GM18909 (cell line): ENCODE measurements around the gene DCP1A.
A peak's percentile ranks its signal among the peaks of the same experiment; 100 is the strongest.
"Not testable (repeated sequence)": the region's sequence is repeated elsewhere in the genome, so short reads cannot be mapped to it uniquely, and the experiment has no call there.

Experiments
- ATAC-seq: cut with Tn5 transposase; IDR thresholded peaks from one replicate; pipeline ENCODE4 v1.9.1; 2021; ENCODE audit warnings: mild to moderate bottlenecking; ENCODE audit not compliant: unreplicated experiment, poor library complexity

Gene DCP1A

DNA sequence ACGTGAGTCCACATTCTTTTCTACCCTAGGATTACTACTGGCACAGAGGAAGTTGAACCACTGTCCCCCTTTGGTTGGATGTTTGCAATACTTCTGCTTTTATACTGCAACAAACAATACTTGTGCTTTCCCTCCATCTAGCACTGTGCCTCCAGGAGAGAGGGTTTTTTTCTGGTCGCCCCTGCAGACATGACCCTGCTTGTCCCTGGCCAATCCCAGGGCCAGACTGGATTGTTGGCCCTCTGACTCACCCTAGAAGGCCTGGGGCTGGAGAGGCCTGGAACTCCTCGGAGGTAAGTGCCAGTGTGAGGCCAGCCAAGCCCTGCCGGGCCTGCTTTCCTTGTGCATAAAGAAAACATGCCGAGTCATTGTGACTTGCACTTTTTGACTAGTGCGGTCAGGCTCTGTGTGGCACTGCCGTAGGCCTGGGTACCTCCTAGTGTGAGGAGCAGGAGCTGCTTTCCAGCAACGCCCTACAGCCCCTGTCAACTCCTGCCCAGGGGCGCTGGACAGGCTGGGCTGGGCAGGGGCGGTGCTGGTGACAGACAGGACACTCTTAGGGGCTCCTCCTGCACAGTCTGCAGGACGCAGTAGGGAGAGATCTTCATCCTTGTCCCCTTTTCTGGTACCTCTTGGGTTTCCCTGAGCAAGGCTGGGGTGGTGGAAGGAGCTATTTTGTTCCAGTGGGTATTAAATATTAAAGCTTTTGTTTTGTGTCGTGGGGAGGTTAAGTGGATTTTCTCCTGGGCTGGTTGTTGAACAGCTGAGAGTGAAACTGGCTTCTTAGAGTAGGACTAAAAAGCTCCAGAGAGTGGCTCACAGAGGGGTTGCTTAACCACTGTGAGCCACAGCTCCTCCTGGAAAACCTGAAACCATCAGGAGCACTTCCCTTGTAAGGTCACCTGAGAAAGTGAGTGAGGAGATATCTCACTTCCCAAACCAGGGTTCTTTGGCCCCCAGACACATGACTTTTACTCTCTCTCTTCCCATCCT is 77.2 kb downstream of the DCP1A start:
- ATAC-seq, result peak; percentile 60

DNA sequence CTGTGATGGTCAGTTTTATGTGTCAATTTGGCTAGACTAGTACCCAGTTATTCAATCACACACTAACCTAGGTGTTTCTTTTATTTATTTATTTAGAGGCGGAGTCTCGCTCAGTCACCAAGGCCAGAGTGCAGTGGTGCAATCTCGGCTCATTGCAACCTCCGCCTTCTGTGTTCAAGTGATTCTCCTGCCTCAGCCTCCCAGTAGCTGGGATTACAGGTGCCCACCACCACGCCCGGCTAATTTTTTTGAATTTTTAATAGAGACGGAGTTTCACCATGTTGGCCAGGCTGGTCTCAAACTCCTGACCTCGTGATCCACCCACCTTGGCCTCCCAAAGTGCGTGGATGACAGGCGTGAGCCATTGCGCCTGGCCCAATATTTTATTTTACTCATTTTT is 78.2 kb downstream of the DCP1A start:
- ATAC-seq, result not testable (repeated sequence)

DNA sequence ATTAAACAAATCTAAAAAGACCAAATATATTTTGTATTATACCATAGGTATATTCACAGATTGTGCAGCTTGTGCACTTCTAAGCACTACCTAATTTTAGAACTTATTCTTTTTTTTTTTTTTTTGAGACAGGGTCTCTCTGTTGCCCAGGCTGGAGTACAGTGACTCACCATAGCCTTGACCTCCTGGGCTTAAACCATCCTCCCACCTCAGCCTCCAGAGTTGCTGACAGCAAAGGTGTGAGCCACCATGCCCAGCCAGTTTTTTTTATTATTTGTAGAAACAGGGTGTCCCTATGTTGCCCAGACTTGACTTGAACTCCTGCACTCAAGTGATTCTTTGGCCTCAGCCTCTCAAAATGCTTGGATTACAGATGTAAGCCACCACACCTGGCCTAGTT is 79.6 kb downstream of the DCP1A start:
- no peak for ATAC-seq

DNA sequence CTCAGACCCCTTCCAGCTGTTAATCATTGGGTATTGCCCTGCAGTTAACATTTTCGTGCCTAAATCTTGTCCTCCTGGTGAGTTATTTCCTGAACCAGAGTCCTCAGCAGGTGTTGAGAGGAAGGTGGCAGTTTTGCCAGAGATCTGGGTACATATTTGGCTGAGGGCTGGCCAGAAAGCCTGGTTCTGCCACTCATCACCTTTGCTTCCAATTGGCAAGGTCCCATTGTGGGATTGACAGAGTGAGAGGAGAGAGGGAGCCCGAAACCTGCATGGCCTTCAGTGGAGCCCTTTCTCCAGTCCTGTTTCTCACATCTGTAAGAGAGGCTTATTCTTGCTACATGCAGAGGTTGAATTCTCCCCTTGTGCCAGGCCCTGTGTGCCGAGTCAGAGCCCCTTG is 82.6 kb downstream of the DCP1A start:
- no peak for ATAC-seq

DNA sequence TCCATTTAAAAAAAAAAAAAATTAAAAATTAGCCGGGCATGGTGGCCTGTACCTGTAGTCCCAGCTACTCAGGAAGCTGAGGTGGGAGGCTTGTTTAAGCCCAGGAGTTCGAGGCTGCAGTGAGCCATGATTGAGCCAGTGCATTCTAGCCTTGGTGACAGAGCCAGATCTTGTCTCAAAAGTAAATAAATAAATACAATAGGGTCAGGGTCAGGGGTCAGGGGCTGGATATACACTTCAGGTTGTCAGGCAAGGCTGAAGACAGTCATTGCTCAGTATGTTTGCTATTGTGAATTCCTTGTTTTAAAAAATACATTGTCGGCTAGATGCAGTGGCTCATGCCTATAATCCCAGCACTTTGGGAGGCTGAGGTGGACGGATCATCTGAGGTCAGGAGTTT is 83.4 kb downstream of the DCP1A start:
- ATAC-seq, result no peak

DNA sequence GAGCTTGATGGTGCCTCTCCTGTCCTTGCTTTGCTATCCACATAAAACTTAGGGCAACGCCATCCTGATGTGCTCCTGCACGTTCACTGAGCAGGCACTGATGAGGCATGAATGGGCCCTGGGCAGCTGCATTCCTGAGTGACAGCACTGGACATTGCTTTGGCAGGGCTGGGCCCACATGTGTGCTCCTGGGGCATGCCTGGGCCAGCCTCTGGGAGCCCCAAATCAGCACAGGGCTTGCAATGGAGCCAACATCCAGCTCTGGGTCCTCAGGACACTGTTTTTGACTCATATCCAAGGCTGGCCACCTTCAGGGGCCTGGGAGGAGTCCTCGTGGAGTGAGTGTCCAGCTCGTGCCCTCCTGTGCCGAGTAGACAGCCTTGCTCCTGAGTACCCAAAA is 85.6 kb downstream of the DCP1A start:
- no peak for ATAC-seq

DNA sequence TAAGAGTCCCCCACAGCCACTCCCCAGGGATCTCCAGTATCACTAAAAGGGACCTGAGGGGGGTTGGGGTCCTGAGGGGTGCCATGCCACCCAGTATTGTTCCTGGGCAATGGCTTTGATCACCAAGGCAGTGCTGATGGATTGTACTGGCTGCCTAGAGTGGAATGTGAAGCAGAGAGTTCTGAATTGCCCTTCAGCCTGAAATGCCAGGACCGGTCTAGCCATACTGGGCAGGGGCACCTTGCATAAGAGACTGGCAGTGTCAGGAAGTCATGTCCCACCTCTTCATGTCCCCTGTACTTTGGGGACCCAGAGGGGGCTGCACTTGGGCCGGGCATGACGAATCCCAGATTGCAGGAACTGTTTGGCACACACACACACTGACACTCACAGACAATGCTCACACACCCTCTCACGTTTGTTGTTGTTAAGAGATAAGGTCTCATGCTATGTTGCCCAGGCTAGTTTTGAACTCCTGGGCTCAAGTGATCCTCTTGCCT is 87.0 kb downstream of the DCP1A start:
- no peak for ATAC-seq

DNA sequence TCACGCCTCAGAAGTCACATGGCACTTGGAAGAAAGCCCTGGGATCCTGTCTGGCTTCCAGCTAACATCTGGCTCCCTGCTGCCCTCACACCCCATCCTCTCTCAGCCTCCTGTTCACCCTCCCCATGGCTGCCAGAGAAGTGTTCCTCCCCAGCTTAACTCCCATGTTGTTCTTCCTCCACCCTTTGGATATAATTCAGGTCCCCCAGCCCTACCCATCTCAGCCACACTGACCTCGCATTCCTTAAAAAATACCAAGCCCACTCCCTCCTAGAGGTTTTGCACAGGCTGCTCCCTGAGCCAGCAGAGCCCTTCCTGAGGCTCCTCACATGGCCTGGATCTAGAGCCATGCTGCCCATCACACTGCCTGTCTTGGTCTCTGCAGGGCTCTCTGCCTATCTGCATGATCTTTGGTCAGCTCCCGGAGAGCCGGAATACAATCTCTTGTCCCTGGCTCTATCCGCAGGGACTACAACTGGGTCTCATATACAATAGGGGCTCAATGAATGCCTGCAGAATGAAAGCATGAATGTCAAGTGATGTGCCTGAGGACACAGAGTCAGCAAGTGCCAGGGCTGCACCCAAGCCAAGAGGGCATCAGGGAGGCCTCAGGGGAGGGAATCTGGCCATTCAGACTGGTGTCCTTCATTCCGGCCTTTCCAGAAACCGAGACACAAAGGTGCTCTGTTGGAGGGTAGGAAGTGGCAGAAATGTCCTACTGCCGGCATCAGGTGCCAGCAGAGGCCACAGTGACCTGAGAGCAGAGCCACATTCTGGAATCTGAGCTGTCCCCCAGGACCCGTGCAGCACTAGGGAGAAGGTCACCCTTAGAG is 87.7 kb downstream of the DCP1A start:
- ATAC-seq, result no peak

DNA sequence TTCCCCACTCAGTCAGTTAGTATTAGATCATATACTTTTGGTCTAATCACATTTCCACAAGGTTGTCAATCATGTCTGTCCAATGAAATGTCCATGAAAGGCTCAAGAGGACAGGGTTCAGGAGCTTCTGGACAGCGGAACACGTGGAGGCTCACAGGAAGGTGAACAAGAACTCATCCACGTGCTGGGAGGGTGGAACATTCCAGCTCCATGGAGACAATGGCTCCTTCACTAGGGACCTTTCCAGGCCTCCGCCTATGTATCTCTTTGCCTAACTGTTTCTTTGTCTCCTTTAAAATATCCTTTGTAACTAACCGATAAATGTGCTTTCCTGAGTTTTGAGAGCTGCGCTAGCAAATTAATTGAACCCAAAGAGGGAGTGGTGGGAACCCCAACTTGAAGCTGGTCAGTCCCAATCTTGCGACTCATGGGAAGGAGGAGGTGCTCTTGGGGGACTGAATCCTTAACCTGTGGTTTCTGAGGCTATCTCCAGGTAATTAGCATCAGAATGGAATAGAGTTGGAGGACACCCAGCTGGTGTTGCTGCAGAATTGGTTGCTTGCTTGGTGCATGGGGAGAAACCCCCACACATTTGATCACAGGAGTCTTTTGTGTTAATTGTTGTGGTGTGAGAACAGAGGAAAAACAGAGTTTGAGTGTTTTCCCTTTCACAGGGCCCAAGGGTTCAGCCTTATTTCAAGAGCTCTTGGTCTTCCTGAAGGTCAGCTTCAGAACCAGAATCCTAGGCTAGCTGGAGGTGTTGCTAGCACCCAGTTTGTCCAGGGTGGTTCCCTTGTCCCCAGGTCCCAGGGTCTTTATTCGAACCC is 88.5 kb downstream of the DCP1A start:
- ATAC-seq, result no peak

DNA sequence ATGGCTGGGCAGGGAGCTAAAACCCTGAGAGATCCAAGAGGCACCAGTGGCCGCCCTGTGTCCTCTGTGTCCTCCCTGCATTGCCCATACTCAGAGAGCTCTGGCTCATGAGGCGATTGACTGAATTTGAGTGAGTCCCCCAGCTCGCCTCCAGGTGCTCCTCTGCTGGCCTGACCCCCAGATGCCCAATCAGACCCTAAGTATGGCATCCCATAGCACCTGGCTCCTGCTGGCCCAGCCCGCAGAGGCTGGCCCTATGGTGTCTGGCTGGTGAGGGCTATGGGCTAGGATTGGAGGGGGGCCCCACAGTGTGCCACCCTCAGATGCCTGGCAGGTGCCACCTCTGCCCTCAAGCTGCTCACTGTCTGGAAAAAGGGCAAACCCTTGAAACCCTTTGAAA is 89.9 kb downstream of the DCP1A start:
- ATAC-seq, result no peak

DNA sequence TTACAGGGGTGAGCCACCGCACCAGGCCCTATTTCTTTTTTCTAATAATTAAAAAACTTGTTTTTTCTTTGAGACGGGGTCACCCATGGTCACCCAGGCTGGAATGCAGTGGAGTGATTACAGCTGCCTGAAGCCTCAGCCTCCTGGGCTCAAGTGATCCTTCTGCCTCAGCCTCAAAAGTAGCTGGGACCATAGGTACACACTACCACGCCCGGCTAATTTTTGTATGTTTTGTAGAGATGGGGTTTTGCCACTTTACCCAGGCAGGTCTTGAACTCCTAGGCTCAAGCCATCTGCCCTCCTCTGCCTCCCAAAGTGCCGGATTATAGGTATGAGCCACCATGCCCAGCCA is 90.7 kb downstream of the DCP1A start:
- no peak for ATAC-seq

DNA sequence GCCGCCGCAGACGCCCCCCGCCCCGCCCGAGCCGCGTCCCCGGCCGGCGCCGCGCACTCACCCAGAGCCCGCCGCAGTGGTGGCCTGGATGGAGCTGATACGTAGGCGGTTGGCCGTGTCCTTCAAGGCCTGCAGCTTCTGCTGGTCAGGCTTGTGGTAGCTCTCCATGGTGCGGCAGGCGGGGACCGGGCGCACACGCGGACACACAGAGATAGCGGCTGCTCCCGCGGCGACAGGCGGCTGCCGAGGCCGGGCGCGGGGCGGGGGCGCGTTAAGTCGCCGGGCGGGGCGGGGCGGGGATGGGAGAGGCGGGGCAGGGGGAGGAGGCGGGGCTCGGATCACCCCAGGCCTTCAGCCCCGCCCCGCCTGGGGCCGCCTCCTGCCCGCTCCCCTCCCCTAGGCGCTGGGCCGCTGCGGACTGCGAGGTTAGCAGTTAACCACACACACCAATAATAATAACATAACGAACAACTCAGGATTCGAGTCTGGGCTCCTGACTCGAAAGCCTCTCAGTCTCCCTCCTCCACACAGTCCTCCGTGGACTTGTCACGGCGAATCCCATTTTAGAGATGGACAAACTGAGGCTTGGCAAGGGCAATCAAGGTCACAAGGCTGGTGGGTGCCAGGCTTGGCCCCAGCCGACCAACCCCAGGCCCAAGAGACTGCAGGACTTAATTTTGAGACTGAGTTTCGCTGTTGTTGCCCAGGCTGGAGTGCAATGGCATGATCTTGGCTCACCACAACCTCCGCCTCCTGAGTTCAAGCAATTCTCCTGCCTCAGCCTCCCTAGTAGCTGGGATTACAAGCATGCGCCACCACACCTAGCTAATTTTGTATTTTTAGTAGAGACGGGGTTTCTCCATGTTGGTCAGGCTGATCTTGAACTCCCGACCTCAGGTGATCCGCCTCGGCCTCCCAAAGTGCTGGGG is 91.3 kb downstream of the DCP1A start, which contains the start of gene TKT:
Gene TKT (minus strand): TSS at position 248 of the 929 bp plus-strand sequence. CDS start 80 bp downstream, at position 168.
- ATAC-seq, result peak; percentile 52

DNA sequence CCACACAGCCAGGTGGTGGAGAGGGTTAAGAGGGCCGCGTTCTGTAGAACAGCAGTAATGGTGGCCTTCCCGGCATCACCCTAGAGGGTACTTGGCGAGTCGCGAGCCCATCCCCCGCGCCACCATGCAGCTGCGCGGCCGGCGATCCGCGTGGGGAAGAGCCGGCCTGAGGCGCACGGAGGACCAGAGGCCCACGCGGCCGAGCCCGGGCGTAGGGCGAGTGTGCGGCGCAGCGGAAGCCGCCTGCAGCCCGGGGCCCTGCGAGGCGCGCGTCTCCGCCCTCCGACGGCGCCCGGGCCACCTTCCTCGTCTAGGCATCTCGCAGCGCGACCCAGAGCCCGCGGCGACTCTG is 91.9 kb downstream of the DCP1A start:
- peak; percentile 39 for ATAC-seq

DNA sequence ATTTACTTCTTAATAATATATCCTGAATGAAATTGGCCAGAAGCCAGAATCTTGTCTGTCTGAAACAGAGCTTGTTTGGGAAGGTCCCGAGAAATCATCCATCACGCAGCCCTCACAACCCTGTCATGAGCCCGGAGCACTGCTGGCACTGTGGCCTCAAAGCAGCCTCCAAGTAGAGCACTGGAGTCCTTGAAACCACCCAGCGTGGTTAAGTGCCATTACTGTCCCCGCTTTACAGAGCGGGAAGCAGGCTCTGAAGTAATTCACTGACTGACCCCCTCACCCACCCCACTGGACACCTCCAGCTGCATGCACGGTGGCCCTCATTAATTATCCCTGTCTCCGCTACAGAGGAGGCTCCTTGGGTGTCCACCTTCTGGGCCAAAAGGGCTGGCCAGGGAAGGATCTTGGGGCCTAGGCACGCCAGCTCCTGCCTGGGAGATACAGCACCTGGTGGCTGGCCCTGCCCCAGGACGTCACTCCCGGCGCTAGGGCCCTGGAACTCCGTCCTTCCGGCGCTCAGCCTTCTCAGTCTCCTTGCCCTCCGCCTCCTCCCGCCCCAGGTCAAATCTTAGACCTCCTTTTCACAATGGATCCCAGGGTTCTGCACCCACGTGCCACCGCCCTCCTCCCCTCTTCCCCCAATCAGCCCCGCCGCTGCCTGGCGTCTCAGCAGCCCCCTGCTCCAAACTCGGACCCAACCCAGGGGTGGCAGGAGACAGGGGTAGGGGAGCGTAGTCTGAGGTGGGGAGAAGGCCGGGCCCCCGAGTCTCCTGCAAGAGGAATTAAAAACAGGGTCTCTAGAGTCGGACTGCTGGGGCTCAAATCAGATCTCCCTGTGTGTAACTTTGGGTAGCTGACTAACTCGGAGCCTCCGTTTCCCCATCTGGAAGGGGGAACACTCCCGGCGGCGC is 92.6 kb downstream of the DCP1A start:
- ATAC-seq, result peak; percentile 52

DNA sequence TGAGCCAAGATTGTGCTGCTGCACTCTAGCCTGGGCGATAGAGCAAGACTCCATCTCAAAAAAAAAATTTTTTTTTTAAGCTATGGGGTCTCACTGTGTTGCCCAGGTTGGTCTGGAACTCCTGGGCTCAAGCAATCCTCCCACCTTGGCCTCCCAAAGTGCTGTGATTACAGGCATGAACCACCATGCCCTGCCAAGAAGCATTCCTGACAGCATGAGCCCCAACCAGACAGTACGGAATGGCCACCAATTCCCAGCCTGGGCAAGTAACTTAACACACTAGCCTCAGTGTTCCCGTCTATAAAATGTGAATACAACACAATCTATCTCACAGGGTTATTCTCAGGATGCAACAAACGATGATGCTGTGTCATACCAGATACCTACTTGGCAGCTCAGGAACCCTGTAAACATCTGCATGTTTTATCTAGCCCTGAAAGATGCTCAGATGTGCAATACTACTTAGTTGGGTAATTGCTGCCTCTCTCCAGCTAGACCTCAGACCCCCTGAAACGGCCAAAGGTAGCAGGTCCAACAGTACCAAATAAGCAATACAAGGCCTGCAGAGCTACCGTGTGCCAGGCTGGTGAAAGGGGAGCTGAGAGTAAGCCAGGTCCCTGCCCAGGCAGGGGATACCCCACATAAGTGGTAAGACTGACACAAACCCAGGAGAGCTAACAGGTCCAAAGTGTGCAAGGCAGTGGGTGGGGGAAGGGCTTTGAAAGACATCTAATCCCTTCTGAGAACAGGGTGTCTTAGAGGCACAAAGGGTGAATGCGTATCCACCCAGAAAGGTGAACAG is 93.4 kb downstream of the DCP1A start:
- ATAC-seq, result no peak

DNA sequence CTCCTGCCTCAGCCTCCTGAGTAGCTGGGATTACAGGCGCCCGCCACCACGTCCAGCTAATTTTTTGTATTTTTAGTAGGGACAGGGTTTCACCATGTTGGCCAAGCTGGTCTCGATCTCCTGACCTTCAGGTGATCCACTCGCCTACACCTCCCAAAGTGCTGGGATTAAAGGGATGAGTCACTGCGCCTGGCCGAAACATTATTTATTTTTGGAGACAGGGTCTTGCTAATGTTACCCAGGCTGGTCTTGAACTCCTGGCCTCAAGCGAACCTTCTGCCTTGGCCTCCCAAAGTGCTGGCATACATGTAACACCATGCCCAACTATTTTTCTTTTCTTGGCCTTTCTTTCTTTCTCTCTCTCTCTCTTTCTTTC is 94.4 kb downstream of the DCP1A start:
- not testable (repeated sequence) for ATAC-seq
